DMS79 treated with DMSO at 0.1 percent for 48 hours (cell line): ENCODE data around the gene ALG3.

Source experiments
- DNase-seq: peaks from one replicate; lab custom pipeline; 2025; lab: John Stamatoyannopoulos, UW

ALG3 gene

GRCh38 chr3:184196536-184196935 is 52.2 kb downstream of the ALG3 start:
- no peak for DNase-seq

- no peak for DNase-seq
Observed at GRCh38 chr3:184193991-184194539, 54.7 kb downstream of the ALG3 start.

DNA sequence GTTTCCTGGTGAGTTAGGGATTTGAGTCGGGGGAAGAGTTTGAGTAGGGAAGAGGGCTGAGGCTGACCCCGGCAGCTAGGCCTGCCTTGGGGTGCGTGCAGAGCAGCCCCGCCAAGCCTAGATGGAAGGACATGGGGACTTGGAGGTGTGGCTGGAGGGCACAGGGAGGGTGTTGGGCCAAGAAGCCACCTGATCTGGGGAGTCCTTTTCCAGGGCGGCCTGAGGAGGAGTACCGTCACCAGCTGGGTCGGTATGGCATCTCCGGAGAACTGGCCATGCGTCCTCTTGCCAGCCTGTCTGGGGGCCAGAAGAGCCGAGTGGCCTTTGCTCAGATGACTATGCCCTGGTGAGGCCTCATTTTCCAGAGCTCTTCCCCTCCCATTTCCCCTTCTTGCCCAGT is 55.9 kb downstream of the ALG3 start:
- DNase-seq = no peak
